Thyroid gland (tissue), 4 donors: ENCODE data around the gene COL4A1.

Experiments used
- CTCF ChIP-seq, 6 experiments: fragments of 200-600 bp in 3 of 6; fragments of 450-650 bp in 3 of 6; sonication (generic) in 3 of 6; IDR thresholded peaks; one replicate each; pipeline ENCODE4 v1.5.1; 2016 to 2019; ENCODE audit warnings: antibody characterized with exemption in 6 of 6, mild to moderate bottlenecking in 2 of 6, inconsistent platforms in 1 of 6, moderate library complexity in 1 of 6
- POLR2A ChIP-seq, 2 donors: fragments of 450-650 bp; IDR thresholded peaks; one replicate each; pipeline ENCODE4 v1.6.1; 2017; ENCODE audit warnings: antibody characterized with exemption in 2 of 2, mild to moderate bottlenecking in 2 of 2, moderate library complexity in 1 of 2

DNA sequence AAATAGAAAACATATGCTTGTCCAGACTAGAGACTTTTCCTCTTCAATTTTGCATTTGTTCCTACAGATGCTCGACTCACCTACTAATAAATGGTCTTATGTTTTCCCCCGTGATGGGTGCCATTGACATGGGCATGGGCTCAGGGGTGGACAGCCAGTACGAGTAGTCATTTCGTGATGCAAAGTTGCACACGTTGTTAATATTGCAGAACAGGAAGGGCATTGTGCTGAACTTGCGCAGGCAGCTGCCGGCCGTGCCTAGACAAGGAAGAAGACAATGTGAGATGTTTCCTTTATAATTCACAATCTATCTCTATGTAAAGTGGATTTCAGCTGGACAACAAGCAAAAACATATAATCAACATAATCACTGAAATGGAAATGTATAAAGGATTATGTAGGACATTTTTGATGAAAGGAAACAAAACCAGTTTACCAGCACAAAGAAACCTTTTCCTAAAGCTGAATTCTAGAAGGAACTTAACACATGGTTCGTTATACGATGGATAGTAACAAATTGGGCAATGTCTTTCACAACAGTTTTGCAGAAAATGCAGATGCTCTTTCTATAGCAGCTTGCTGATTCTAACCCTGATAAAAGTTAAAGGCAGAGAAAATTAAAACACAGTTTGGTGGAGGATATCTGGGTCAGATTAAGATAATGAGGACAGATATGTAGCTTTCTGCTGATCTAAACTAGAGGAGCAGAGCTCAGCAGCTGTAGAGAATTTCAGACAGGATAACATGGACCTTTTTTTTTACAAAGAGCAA is 145.7 kb downstream of the COL4A1 start:
- no peak for TF ChIP-seq CTCF (IDR thresholded peaks at IDR 0.05)
- TF ChIP-seq POLR2A (IDR thresholded peaks at IDR 0.05), result no peak
